Adrenal gland (tissue), 5 donors: Measurements from ENCODE around the gene FHIP1B.

ENCODE experiments used
- CTCF ChIP-seq, 6 experiments: fragments of 450-650 bp in 4 of 6; fragments of 200-600 bp in 2 of 6; sonication (generic) in 1 of 6; IDR thresholded peaks; 1 replicate in 5 of 6; 2 replicates in 1 of 6; pipeline versions ENCODE4 v1.5.1 to v1.8.0; 2016 to 2021; ENCODE audit warnings: antibody characterized with exemption in 6 of 6, mild to moderate bottlenecking in 2 of 6, moderate library complexity in 1 of 6
- POLR2A ChIP-seq, 2 donors: fragments of 450-650 bp; IDR thresholded peaks; one replicate each; pipeline ENCODE4 v1.6.1; 2017; ENCODE audit warnings: antibody characterized with exemption in 2 of 2, mild to moderate bottlenecking in 2 of 2, moderate library complexity in 1 of 2
- donor health status: DM: no; HTN: no; CAD: no.

- TF ChIP-seq CTCF (IDR thresholded peaks at IDR 0.05) (no peak), POLR2A (IDR thresholded peaks at IDR 0.05) (peak in 1 of 2 donors; percentile 68)
Measured at GRCh38 chr11:6251990-6252473, 17.6 kb upstream of the FHIP1B start.
